ENCODE data around the gene MAOA.
A peak's percentile ranks its signal among the peaks of the same experiment; 100 is the strongest.
"Not testable (repeated sequence)": the region's sequence is repeated elsewhere in the genome, so short reads cannot be mapped to it uniquely, and the experiment has no call there.

The MAOA gene

GRCh38 chrX:43720961-43721360 is 64.9 kb downstream of the MAOA start:
- TF ChIP-seq, protein P1, sequence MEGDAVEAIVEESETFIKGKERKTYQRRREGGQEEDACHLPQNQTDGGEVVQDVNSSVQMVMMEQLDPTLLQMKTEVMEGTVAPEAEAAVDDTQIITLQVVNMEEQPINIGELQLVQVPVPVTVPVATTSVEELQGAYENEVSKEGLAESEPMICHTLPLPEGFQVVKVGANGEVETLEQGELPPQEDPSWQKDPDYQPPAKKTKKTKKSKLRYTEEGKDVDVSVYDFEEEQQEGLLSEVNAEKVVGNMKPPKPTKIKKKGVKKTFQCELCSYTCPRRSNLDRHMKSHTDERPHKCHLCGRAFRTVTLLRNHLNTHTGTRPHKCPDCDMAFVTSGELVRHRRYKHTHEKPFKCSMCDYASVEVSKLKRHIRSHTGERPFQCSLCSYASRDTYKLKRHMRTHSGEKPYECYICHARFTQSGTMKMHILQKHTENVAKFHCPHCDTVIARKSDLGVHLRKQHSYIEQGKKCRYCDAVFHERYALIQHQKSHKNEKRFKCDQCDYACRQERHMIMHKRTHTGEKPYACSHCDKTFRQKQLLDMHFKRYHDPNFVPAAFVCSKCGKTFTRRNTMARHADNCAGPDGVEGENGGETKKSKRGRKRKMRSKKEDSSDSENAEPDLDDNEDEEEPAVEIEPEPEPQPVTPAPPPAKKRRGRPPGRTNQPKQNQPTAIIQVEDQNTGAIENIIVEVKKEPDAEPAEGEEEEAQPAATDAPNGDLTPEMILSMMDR (conservative IDR thresholded peaks at IDR 0.05; ENCODE audit: low read depth, low read length): no peak
- no peak overlapping the region for H3K4me3 ChIP-seq (ENCODE audit: low read depth, low read length)
- no peak for DNase-seq (ENCODE audit: low read depth)

DNA sequence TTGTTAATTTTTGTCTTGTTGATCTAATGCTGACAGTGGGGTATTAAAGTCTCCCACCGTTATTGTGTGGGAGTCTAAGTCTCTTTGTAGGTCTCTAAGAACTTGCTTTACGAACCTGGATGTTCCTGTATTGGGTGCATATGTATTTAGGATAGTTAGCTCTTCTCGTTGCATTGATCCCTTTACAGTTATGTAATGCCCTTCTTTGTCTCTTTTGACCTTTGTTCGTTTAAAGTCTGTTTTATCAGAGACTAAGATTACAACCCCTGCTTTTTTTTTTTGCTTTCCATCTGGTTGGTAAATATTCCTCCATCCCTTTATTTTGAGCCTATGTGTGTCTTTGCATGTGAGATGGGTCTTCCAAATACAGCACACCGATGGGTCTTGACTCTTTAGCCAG is 69.1 kb downstream of the MAOA start:
- DNase-seq (ENCODE audit: low read depth); H3K4me3 ChIP-seq (ENCODE audit: low read depth, low read length): not testable (repeated sequence)

DNA sequence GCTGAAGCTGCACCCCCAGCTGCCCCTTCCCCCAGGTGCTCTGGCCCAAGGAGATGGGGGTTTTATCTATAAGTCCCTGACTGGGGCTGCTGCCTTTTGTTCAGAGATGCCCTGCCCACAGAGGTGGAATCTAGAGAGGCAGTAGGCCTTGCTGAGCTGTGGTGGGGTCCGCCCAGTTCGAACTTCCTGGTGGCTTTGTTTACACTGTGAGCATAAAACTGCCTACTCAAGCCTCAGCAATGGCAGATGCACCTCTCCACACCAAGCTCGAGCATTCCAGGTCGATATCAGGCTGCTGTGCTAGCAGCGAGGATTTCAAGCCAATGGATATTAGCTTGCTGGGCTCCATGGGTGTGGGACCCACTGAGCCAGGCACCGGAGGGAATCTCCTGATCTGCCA is 71.2 kb downstream of the MAOA start:
- not testable (repeated sequence) for H3K4me3 ChIP-seq (ENCODE audit: low read depth, low read length); DNase-seq (ENCODE audit: low read depth)

GRCh38 chrX:43728002-43728401 is 71.9 kb downstream of the MAOA start:
- TF ChIP-seq, protein P1 (conservative IDR thresholded peaks at IDR 0.05; ENCODE audit: low read depth, low read length): no peak
- DNase-seq (ENCODE audit: low read depth): peak; percentile 55
- H3K4me3 ChIP-seq (ENCODE audit: low read depth, low read length): no peak overlapping the region

DNA sequence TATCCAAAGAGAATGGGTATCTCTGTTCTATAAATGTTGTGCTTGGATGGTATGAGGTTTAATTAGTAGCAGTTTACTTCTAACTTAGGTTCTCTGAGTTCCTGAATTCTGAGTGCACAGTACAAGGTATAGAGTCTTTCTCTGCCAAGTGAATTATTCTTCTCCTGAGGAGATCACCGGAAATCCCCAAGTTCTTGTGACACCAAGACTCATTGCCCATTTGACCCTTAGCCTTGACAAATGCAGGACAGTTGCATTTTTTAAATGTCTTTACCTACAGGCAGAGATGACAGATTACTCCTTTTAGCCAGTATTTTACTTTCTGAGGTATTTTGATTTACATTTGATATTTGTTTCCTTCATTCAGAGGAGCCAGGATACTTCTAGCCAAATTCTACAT is 72.9 kb downstream of the MAOA start:
- no peak overlapping the region for H3K4me3 ChIP-seq (ENCODE audit: low read depth, low read length)
- TF ChIP-seq, protein P1 (conservative IDR thresholded peaks at IDR 0.05; ENCODE audit: low read depth, low read length): no peak
- DNase-seq (ENCODE audit: low read depth): no peak

DNA sequence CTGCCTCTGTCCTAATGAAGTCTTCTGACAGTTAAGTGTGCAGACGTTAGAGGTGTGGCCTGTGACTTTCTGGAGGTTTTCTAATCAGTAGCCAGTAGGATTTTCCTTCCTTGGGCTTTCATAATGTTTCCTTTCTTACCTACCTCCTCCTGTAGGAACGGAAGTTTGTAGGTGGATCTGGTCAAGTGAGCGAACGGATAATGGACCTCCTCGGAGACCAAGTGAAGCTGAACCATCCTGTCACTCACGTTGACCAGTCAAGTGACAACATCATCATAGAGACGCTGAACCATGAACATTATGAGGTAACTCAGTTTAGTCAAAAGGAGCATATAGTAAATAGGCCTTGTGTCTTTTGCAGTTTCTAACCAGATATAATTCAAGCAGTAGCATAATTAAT is 75.0 kb downstream of the MAOA start:
- TF ChIP-seq, protein P1 (conservative IDR thresholded peaks at IDR 0.05; ENCODE audit: low read depth, low read length): no peak
- no peak for DNase-seq (ENCODE audit: low read depth)
- H3K4me3 ChIP-seq (ENCODE audit: low read depth, low read length): no peak overlapping the region

DNA sequence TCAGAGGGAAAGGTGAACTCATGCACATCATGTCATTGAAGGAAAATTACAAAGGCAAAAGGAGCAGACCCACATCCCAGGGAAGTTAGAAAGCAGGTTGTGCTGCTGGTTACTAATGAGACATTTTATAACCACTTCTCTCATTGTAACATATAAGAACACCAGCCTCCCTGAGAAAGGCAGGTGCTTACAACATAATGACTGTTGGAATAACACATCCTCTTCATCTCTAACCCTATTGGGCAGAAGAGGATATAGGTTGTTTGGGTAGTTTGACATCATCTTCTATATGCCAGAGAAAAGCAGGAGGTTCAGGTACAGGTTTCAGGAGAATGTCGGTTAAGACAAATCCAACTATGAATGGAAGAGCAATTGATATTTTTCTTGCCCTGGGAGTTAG is 77.6 kb downstream of the MAOA start:
- DNase-seq (ENCODE audit: low read depth): no peak
- TF ChIP-seq, protein P1 (conservative IDR thresholded peaks at IDR 0.05; ENCODE audit: low read depth, low read length): no peak
- no peak overlapping the region for H3K4me3 ChIP-seq (ENCODE audit: low read depth, low read length)

DNA sequence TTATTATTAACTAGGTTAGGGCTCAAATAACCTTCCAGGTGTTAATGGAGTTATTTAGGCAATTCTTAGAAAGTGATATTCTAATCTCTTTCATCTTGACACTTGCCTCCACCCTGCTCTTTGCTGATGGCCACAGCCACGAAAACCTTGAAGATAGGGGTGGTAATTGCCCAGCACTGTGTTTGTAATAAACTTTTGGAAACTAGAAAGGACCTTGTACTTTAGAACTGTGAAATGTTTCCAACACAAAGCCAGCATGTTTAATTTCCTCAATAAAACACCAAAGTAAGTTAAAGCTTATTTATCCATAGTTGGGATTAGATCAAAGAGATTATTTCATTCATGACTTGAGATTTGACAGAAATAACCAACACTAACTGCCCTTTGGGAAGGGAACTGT is 78.3 kb downstream of the MAOA start:
- TF ChIP-seq, protein P1 (conservative IDR thresholded peaks at IDR 0.05; ENCODE audit: low read depth, low read length): no peak
- DNase-seq (ENCODE audit: low read depth): no peak
- H3K4me3 ChIP-seq (ENCODE audit: low read depth, low read length): no peak overlapping the region

Data from choroid plexus epithelial cell (primary cell).